ENCODE measurements around the gene DPP10. TPM values are rescaled to one million over a fixed set of nuclear protein-coding genes. Genes with fewer than 3 reads are reported as not detected.

Gene DPP10
- total and polyA plus RNA-seq, 9 donors = 0.12 to 5.9 (median 0.64) TPM; not detected in 3

DNA sequence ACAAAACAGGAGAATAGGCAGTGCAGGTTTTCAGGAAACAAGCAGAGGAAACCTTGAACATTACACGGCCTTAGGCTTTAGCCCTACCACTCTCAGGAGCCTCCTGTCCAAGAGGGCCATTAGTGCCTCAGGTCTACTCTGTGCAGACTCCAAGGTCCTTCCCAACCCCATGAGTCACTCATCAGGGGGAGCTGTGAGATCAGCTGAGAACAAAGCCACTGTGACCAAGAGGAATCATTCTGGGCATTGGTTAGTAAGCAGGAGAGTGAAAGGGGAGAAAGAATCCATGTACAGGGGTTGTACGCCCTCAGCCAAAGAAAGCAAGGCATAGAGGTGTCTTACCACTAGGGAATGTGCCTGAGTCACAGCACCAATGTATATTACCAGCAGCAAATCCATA lies 680.3 kb downstream of the DPP10 start:
- intact Hi-C loops (cut with DNase I) = no loop called here
- H3K9me3 ChIP-seq = no peaks in the 10 kb centered on the region
- TF ChIP-seq POLR2A (IDR thresholded peaks at IDR 0.05) = no peak
- no peak for TF ChIP-seq CTCF (IDR thresholded peaks at IDR 0.05)
- no peak for TF ChIP-seq EP300 (IDR thresholded peaks at IDR 0.05)
- H3K4me3 ChIP-seq = no peak overlapping the region
- no peaks in the 10 kb centered on the region for H3K36me3 ChIP-seq
- DNase-seq = no peak
- no peaks in the 10 kb centered on the region for H3K4me1 ChIP-seq (ENCODE audit: insufficient read depth)
- no peaks in the 10 kb centered on the region for H3K27me3 ChIP-seq
- 70 to 81% (median 80%) methylated on average over 2 of the region's 2 CpGs for WGBS, 3 donors
- H3K27ac ChIP-seq = no peak overlapping the region

GRCh38 chr2:115124817-115125216 lies 682.4 kb downstream of the DPP10 start:
- DNase-seq = no peak
- no peak overlapping the region for H3K4me3 ChIP-seq
- WGBS, 3 donors = 53 to 66% (median 62%) methylated on average over 1 of the region's 1 CpG
- intact Hi-C loops (cut with DNase I) = no loop called here
- H3K36me3 ChIP-seq = no peaks in the 10 kb centered on the region
- H3K4me1 ChIP-seq (ENCODE audit: insufficient read depth) = no peaks in the 10 kb centered on the region
- no peak for TF ChIP-seq CTCF (IDR thresholded peaks at IDR 0.05)
- TF ChIP-seq EP300 (IDR thresholded peaks at IDR 0.05) = no peak
- no peak for TF ChIP-seq POLR2A (IDR thresholded peaks at IDR 0.05)
- H3K27ac ChIP-seq = no peak overlapping the region
- H3K9me3 ChIP-seq = no peaks in the 10 kb centered on the region
- no peaks in the 10 kb centered on the region for H3K27me3 ChIP-seq

GRCh38 chr2:115129536-115129935 lies 687.1 kb downstream of the DPP10 start:
- 65 to 82% (median 74%) methylated on average over 3 of the region's 3 CpGs for WGBS, 3 donors

GRCh38 chr2:115160531-115161080 lies 718.2 kb downstream of the DPP10 start:
- Histone ChIP-seq H3K27me3 (no peaks in the 10 kb centered on the region), H3K9me3 (no peaks in the 10 kb centered on the region), H3K36me3 (no peaks in the 10 kb centered on the region), H3K4me3 (no peak overlapping the region), H3K27ac (no peak overlapping the region), H3K4me1 (ENCODE audit: insufficient read depth) (no peaks in the 10 kb centered on the region)
- intact Hi-C loops (cut with DNase I) = no loop called here
- 16 to 29% (median 19%) methylated on average over 12 of the region's 12 CpGs for WGBS, 3 donors
- no peak for DNase-seq
- TF ChIP-seq POLR2A (IDR thresholded peaks at IDR 0.05) (no peak), CTCF (IDR thresholded peaks at IDR 0.05) (no peak)

More at GRCh38 chr2:115129536-115129935, 687.1 kb downstream of the DPP10 start:
- no peaks in the 10 kb centered on the region for H3K9me3 ChIP-seq
- H3K27ac ChIP-seq = no peak overlapping the region
- no peaks in the 10 kb centered on the region for H3K4me1 ChIP-seq (ENCODE audit: insufficient read depth)
- no peaks in the 10 kb centered on the region for H3K27me3 ChIP-seq
- no peaks in the 10 kb centered on the region for H3K36me3 ChIP-seq
- TF ChIP-seq POLR2A (IDR thresholded peaks at IDR 0.05) (no peak), CTCF (IDR thresholded peaks at IDR 0.05) (no peak), EP300 (IDR thresholded peaks at IDR 0.05) (no peak)
- no peak for DNase-seq
- intact Hi-C loops (cut with DNase I) = no loop called here
- no peak overlapping the region for H3K4me3 ChIP-seq
